NCI-H187 (cell line): ENCODE data around the gene HLA-DMB.

ENCODE experiments used
- DNase-seq, 2 experiments: peaks; one replicate each; lab custom pipeline; 2025; lab: John Stamatoyannopoulos, UW

HLA-DMB gene

GRCh38 chr6:32971581-32972352 is 30.9 kb upstream of the HLA-DMB start:
- peak; percentile 96 to 99 for DNase-seq

- DNase-seq: no peak
Measured at GRCh38 chr6:32971242-32971580, 30.4 kb upstream of the HLA-DMB start.

GRCh38 chr6:32970413-32971241 is 29.8 kb upstream of the HLA-DMB start:
- DNase-seq: peak; percentile 55 to 74

- DNase-seq: peak; percentile 31 to 46
Measured at GRCh38 chr6:32969685-32970412, 29.0 kb upstream of the HLA-DMB start.

- DNase-seq: peak; percentile 19 to 46
Measured at GRCh38 chr6:32968867-32969684, 28.2 kb upstream of the HLA-DMB start.

GRCh38 chr6:32968093-32968866 is 27.5 kb upstream of the HLA-DMB start, which contains the start of gene BRD2:
Gene BRD2 (plus strand): TSS chr6:32968594. CDS start chr6:32972899, 4,305 bp downstream.
- DNase-seq: peak; percentile 91 to 97

- no peak for DNase-seq
Measured at GRCh38 chr6:32967151-32968091, 26.6 kb upstream of the HLA-DMB start.

- no peak for DNase-seq
Measured at GRCh38 chr6:32964776-32965175, 23.9 kb upstream of the HLA-DMB start.

- no peak for DNase-seq
Measured at GRCh38 chr6:32963866-32964265, 23.0 kb upstream of the HLA-DMB start.

GRCh38 chr6:32962213-32962826 is 21.5 kb upstream of the HLA-DMB start:
- no peak for DNase-seq

- no peak for DNase-seq
Measured at GRCh38 chr6:32960563-32960962, 19.7 kb upstream of the HLA-DMB start.

- DNase-seq: no peak
Measured at GRCh38 chr6:32956176-32956575, 15.3 kb upstream of the HLA-DMB start.

- no peak for DNase-seq
Measured at GRCh38 chr6:32954986-32955802, 14.4 kb upstream of the HLA-DMB start.

GRCh38 chr6:32954267-32954666 is 13.4 kb upstream of the HLA-DMB start:
- DNase-seq: no peak

- no peak for DNase-seq
Measured at GRCh38 chr6:32953775-32954174, 12.9 kb upstream of the HLA-DMB start.

GRCh38 chr6:32952817-32953739 is 12.2 kb upstream of the HLA-DMB start, which contains the start of gene HLA-DMA:
Gene HLA-DMA (minus strand): TSS chr6:32953097. CDS start chr6:32953036, 61 bp downstream.
- no peak for DNase-seq

- no peak for DNase-seq
Measured at GRCh38 chr6:32950449-32950848, 9.6 kb upstream of the HLA-DMB start.
